Hepatocyte (in vitro differentiated cells): ENCODE results near the gene PTPRN2.

Experiments
- CTCF ChIP-seq: fragments of 200-600 bp; sonication (generic); IDR thresholded peaks from 2 replicates; pipeline ENCODE4 v1.5.1; 2016; ENCODE audit warnings: antibody characterized with exemption, mild to moderate bottlenecking; ENCODE audit not compliant: poor library complexity
- EZH2 ChIP-seq: fragments of 200-600 bp; sonication (generic); IDR thresholded peaks from 2 replicates; pipeline ENCODE4 v1.6.1; 2016; ENCODE audit warnings: antibody characterized with exemption, mild to moderate bottlenecking, borderline replicate concordance
- EZH2phosphoT487 ChIP-seq: fragments of 200-600 bp; sonication (generic); IDR thresholded peaks from one replicate; pipeline ENCODE4 v1.6.1; 2018; ENCODE audit warnings: antibody characterized with exemption, mild to moderate bottlenecking, low read depth, moderate library complexity; ENCODE audit not compliant: unreplicated experiment, severe bottlenecking

GRCh38 chr7:157502701-157503111, 1084.9 kb downstream of the PTPRN2 start:
- TF ChIP-seq CTCF: no peak
- TF ChIP-seq EZH2: no peak
- TF ChIP-seq EZH2phosphoT487: no peak
